DND-41 (cell line): ENCODE results near the gene MYO18B.

Source experiments
- ATAC-seq: fragments of 200-7000 bp; cut with Tn5 transposase; 3 replicates; pipeline ENCODE4 v1.9.1; 2021; ENCODE audit warnings: low read depth; ENCODE audit not compliant: insufficient read depth
- DNase-seq: peaks from one replicate; pipeline ENCODE4 v3.0.0-alpha.2; 2020
- H2AFZ ChIP-seq: 2 replicates; pipeline ENCODE4 v1.6.0; 2012; ENCODE audit warnings: low read depth, low read length
- H3K27ac ChIP-seq: 2 replicates; pipeline ENCODE4 v1.5.1; 2012; ENCODE audit warnings: low read length, inconsistent platforms
- H3K27me3 ChIP-seq: fragments of 200-600 bp; sonication (generic); 2 replicates; pipeline ENCODE4 v1.6.0; 2012; ENCODE audit warnings: low read length, mild to moderate bottlenecking, inconsistent platforms; ENCODE audit not compliant: insufficient read depth, poor library complexity
- H3K36me3 ChIP-seq: 2 replicates; pipeline ENCODE4 v1.5.1; 2012; ENCODE audit warnings: low read length, inconsistent platforms; ENCODE audit not compliant: insufficient read depth
- H3K4me1 ChIP-seq: 2 replicates; pipeline ENCODE4 v1.5.1; 2012; ENCODE audit warnings: mild to moderate bottlenecking, low read length; ENCODE audit not compliant: insufficient read depth
- H3K4me2 ChIP-seq: 2 replicates; pipeline ENCODE4 v1.6.0; 2012; ENCODE audit warnings: mild to moderate bottlenecking, moderate library complexity, low read length, inconsistent platforms; ENCODE audit not compliant: insufficient read depth
- H3K4me3 ChIP-seq, 2 experiments: fragments of 200-600 bp in 1 of 2; shearing (Covaris generic) in 1 of 2; 2 replicates each; pipeline ENCODE4 v1.5.1; 2012 to 2016; ENCODE audit warnings: inconsistent platforms in 2 of 2, low read length in 2 of 2, mild to moderate bottlenecking in 2 of 2, low read depth in 1 of 2, moderate library complexity in 1 of 2
- H3K79me2 ChIP-seq: 2 replicates; pipeline ENCODE4 v1.6.0; 2012; ENCODE audit warnings: low read length, inconsistent platforms; ENCODE audit not compliant: insufficient read depth
- H3K9ac ChIP-seq: 2 replicates; pipeline ENCODE4 v1.6.0; 2012; ENCODE audit warnings: low read depth, mild to moderate bottlenecking, inconsistent platforms, low read length, moderate library complexity
- H3K9me3 ChIP-seq: 2 replicates; pipeline ENCODE4 v1.5.1; 2012; ENCODE audit warnings: low read length, moderate library complexity, mild to moderate bottlenecking, inconsistent platforms; ENCODE audit not compliant: insufficient read depth, severe bottlenecking
- H4K20me1 ChIP-seq: 2 replicates; pipeline ENCODE4 v1.6.0; 2012; ENCODE audit warnings: low read length; ENCODE audit not compliant: insufficient read depth
- CTCF ChIP-seq: IDR thresholded peaks from 2 replicates; pipeline ENCODE4 v1.5.1; 2012; ENCODE audit warnings: borderline replicate concordance, low read length, moderate library complexity, mild to moderate bottlenecking; ENCODE audit not compliant: poor library complexity, severe bottlenecking; ENCODE audit errors: extremely low read depth
- EZH2 ChIP-seq: IDR thresholded peaks from 3 replicates; pipeline ENCODE4 v1.6.1; 2012; ENCODE audit warnings: borderline replicate concordance, low read depth, mild to moderate bottlenecking, moderate library complexity, low read length, inconsistent platforms; ENCODE audit not compliant: severe bottlenecking

The MYO18B gene

GRCh38 chr22:25841775-25842174, 99.8 kb downstream of the MYO18B start:
- no peaks in the 10 kb centered on the region for H3K4me1 ChIP-seq
- H3K79me2 ChIP-seq: no peaks in the 10 kb centered on the region
- H3K4me2 ChIP-seq: no peak overlapping the region
- no peaks in the 10 kb centered on the region for H3K9me3 ChIP-seq
- ATAC-seq: no peak
- H2AFZ ChIP-seq: no peak overlapping the region
- TF ChIP-seq EZH2: no peak
- no peak for TF ChIP-seq CTCF
- no peaks in the 10 kb centered on the region; the same call in 1 of the 2 replicates for H4K20me1 ChIP-seq
- H3K36me3 ChIP-seq: no peaks in the 10 kb centered on the region
- H3K27me3 ChIP-seq: peaks cover 10% of the 10 kb centered on the region
- H3K27ac ChIP-seq: no peak overlapping the region
- H3K4me3 ChIP-seq: no peak overlapping the region
- H3K9ac ChIP-seq: no peak overlapping the region
- DNase-seq: no peak

- H3K27me3 ChIP-seq: peaks cover 6% of the 10 kb centered on the region
- H2AFZ ChIP-seq: no peak overlapping the region
- H3K4me3 ChIP-seq: no peak overlapping the region
- no peaks in the 10 kb centered on the region for H3K4me1 ChIP-seq
- TF ChIP-seq EZH2 (no peak), CTCF (no peak)
- H3K27ac ChIP-seq: no peak overlapping the region
- no peaks in the 10 kb centered on the region; the same call in 1 of the 2 replicates for H4K20me1 ChIP-seq
- no peak overlapping the region for H3K4me2 ChIP-seq
- no peaks in the 10 kb centered on the region for H3K36me3 ChIP-seq
- no peak for DNase-seq
- no peaks in the 10 kb centered on the region for H3K79me2 ChIP-seq
- no peak for ATAC-seq
- no peak overlapping the region for H3K9ac ChIP-seq
- H3K9me3 ChIP-seq: no peaks in the 10 kb centered on the region
Observed at GRCh38 chr22:25843660-25844405, 101.8 kb downstream of the MYO18B start.

GRCh38 chr22:25844601-25845000, 102.6 kb downstream of the MYO18B start:
- H3K4me3 ChIP-seq: no peak overlapping the region
- no peak overlapping the region for H2AFZ ChIP-seq
- no peaks in the 10 kb centered on the region for H3K36me3 ChIP-seq
- no peaks in the 10 kb centered on the region for H3K4me1 ChIP-seq
- H3K4me2 ChIP-seq: no peak overlapping the region
- DNase-seq (no peak), ATAC-seq (no peak)
- no peaks in the 10 kb centered on the region for H3K9me3 ChIP-seq
- H3K79me2 ChIP-seq: no peaks in the 10 kb centered on the region
- TF ChIP-seq CTCF (no peak), EZH2 (no peak)
- H4K20me1 ChIP-seq: no peaks in the 10 kb centered on the region; the same call in 1 of the 2 replicates
- H3K9ac ChIP-seq: no peak overlapping the region
- peaks cover 9% of the 10 kb centered on the region for H3K27me3 ChIP-seq
- H3K27ac ChIP-seq: no peak overlapping the region
